Measurements from ENCODE around the gene PIP5K1C. TPM values are rescaled to one million over a fixed set of nuclear protein-coding genes. Genes with fewer than 3 reads are reported as not detected.

PIP5K1C gene
- total RNA-seq, 1 experiment from 2014 or later, result 24.5 TPM

DNA sequence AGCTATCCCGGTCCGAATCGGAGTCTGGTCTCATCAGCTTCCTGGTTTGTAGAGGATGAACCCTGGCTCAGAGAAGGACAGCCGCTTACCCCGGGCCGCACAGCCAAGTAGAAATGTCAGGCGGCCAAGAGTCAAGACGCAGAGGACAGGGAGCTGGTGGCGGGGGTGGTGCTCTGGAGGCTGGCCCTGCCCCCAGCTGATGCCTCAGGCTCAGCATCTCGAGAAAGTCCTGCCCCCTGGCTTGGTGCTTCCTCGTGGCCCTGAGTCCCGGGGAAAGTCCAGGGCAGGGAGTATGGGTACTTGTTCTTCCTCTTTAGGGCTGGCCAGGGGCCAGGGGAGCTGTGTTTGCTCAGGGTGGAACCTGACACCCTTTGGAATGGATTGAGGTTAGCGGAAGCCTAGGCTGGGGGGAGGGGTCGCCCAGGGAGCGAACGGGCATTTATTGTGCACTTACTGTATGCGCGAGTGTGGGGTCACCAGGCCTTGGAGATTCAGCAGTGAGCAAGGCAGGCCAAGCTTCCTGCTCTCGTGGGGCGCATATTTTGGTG is 10.1 kb upstream of the PIP5K1C start:
- peak overlapping the region; percentile 33 for H3K4me3 Mint-ChIP-seq (ENCODE audit: unreplicated experiment)

DNA sequence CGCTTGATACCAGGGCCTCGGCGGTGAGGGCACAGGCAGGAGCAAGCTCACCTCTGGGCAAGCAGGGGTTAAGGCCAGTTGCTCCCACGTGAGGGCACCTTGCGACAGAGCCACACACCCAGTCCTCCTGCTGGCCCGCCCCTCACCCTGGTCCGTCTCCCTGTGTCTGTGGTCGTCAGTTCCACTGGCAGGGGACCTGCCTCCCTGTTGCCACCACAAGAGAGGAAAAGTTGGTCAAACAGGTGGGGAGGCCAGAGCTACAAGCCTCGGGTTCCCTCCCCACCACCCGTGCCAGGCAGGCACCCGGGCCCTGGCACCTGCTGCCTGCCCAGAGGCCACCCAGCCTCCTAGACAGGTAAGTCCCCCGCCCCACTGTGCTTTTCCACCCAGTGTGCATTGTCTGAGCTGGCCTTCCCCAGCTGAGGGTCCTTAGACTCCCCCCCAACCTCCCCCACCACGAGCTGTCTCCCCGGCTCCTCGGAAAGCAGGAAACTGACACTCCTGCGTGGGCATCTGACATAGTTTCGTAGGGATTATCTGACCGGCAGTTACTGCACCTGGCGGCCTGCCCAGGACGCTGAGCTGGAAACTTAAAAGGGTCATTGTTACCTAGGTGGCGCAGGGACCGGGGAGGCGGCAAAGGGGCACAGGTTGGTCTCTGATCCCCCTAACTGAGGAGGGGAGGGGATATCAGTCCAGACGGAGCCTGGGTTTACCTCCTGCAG is 8.1 kb upstream of the PIP5K1C start, which contains the start of gene TJP3:
Gene TJP3, plus strand, starts transcription at position 178 of the 725 bp plus-strand sequence. CDS start 20,049 bp downstream, outside the sequence.
- intact Hi-C loops (cut with micrococcal nuclease; ENCODE audit: unreplicated experiment), result loop anchor here (1.0 to 5.0 kb wide), 2 partner anchors 12 to 41 kb away; no protein-coding TSS in a partner anchor
- no peaks in the 10 kb centered on the region for H3K27me3 Mint-ChIP-seq (ENCODE audit: insufficient read depth, unreplicated experiment)
- H3K36me3 Mint-ChIP-seq (ENCODE audit: insufficient read depth, unreplicated experiment), result peaks cover 7% of the 10 kb centered on the region

More for the DNA sequence above, 10.1 kb upstream of the PIP5K1C start:
- no peaks in the 10 kb centered on the region for H3K27me3 ChIP-seq (replicated peaks; ENCODE audit: control insufficient read depth, insufficient read depth, low read length)
- DNase-seq, result peak; percentile 77 to 91
- H3K4me3 ChIP-seq (ENCODE audit: low read depth, low read length), result no peak overlapping the region
- peaks cover 7% of the 10 kb centered on the region for H3K36me3 Mint-ChIP-seq (ENCODE audit: insufficient read depth, unreplicated experiment)
- H3K9me3 Mint-ChIP-seq (ENCODE audit: unreplicated experiment), result no peaks in the 10 kb centered on the region
- peak overlapping the region; percentile 83 for H3K27ac Mint-ChIP-seq (ENCODE audit: unreplicated experiment)
- ChIA-PET CTCF (interaction anchor here (1.1 to 1.4 kb wide), 2 partner anchors 10 to 11 kb away, joined by 4 read pairs; no protein-coding TSS in a partner anchor), POLR2A (interaction anchor here (1.2 kb wide), 1 partner anchor 11 kb away, joined by 13 read pairs; no protein-coding TSS in a partner anchor)
- intact Hi-C loops (cut with micrococcal nuclease; ENCODE audit: unreplicated experiment), result no loop called here
- no peaks in the 10 kb centered on the region for H3K9me3 ChIP-seq
- BruUV-seq (replicated peaks), result no TSS peak
- no peaks in the 10 kb centered on the region for H3K36me3 ChIP-seq (ENCODE audit: control insufficient read depth, insufficient read depth, low read length)
- no peaks in the 10 kb centered on the region for H3K27me3 Mint-ChIP-seq (ENCODE audit: insufficient read depth, unreplicated experiment)
- H3K4me1 Mint-ChIP-seq (ENCODE audit: low read depth, unreplicated experiment), result peaks cover 15% of the 10 kb centered on the region
- TF ChIP-seq, protein P1, sequence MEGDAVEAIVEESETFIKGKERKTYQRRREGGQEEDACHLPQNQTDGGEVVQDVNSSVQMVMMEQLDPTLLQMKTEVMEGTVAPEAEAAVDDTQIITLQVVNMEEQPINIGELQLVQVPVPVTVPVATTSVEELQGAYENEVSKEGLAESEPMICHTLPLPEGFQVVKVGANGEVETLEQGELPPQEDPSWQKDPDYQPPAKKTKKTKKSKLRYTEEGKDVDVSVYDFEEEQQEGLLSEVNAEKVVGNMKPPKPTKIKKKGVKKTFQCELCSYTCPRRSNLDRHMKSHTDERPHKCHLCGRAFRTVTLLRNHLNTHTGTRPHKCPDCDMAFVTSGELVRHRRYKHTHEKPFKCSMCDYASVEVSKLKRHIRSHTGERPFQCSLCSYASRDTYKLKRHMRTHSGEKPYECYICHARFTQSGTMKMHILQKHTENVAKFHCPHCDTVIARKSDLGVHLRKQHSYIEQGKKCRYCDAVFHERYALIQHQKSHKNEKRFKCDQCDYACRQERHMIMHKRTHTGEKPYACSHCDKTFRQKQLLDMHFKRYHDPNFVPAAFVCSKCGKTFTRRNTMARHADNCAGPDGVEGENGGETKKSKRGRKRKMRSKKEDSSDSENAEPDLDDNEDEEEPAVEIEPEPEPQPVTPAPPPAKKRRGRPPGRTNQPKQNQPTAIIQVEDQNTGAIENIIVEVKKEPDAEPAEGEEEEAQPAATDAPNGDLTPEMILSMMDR (IDR thresholded peaks at IDR 0.05; ENCODE audit: insufficient read depth in 1 of 2, low read depth in 1 of 2, low read length in 1 of 2, severe bottlenecking in 1 of 2, unreplicated experiment in 1 of 2), result no peak
- peaks cover 34% of the 10 kb centered on the region for H3K4me1 ChIP-seq

DNA sequence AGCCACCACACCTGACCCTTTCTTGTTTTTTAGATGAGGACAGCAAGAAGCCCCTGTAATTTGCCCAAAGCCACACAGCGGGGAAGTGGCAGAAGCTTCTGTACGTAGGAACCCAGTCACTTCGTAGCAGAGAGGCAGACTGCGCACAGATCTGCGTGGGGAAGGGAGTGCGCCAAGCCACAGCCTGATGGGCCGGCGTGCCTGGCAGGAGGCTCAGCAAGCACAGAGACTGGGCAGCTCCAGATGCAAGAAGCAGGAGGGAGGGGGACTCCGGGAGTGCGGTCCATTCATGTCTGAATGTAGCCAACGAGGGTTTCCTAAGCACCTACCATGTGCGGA is 7.6 kb upstream of the PIP5K1C start:
- intact Hi-C loops (cut with micrococcal nuclease; ENCODE audit: unreplicated experiment), result loop anchor here (1.0 to 5.0 kb wide), 2 partner anchors 12 to 41 kb away; no protein-coding TSS in a partner anchor
- peak overlapping the region; percentile 19 for H3K27ac Mint-ChIP-seq (ENCODE audit: unreplicated experiment)
- peaks cover 7% of the 10 kb centered on the region for H3K36me3 Mint-ChIP-seq (ENCODE audit: insufficient read depth, unreplicated experiment)
- Histone ChIP-seq H3K4me1 (peaks cover 29% of the 10 kb centered on the region), H3K36me3 (ENCODE audit: control insufficient read depth, insufficient read depth, low read length) (no peaks in the 10 kb centered on the region), H3K4me3 (ENCODE audit: low read depth, low read length) (peak overlapping the region; percentile 46), H3K27me3 (replicated peaks; ENCODE audit: control insufficient read depth, insufficient read depth, low read length) (no peaks in the 10 kb centered on the region), H3K9me3 (no peaks in the 10 kb centered on the region)
- H3K4me3 Mint-ChIP-seq (ENCODE audit: unreplicated experiment), result peak overlapping the region; percentile 68
- ChIA-PET CTCF (interaction anchor here (0.6 to 1.2 kb wide), 2 partner anchors 10 to 14 kb away, joined by 3 to 4 read pairs; no protein-coding TSS in a partner anchor), POLR2A (interaction anchor here (1.0 kb wide), 1 partner anchor 55 kb away, joined by 3 read pairs; no protein-coding TSS in a partner anchor)
- H3K9me3 Mint-ChIP-seq (ENCODE audit: unreplicated experiment), result no peaks in the 10 kb centered on the region
- H3K27me3 Mint-ChIP-seq (ENCODE audit: insufficient read depth, unreplicated experiment), result no peaks in the 10 kb centered on the region
- TF ChIP-seq, protein P1 (IDR thresholded peaks at IDR 0.05; ENCODE audit: insufficient read depth in 1 of 2, low read depth in 1 of 2, low read length in 1 of 2, severe bottlenecking in 1 of 2, unreplicated experiment in 1 of 2), result no peak
- DNase-seq, result no peak
- peaks cover 8% of the 10 kb centered on the region for H3K4me1 Mint-ChIP-seq (ENCODE audit: low read depth, unreplicated experiment)
- no TSS peak for BruUV-seq (replicated peaks)

More for the DNA sequence above, 8.1 kb upstream of the PIP5K1C start, which contains the start of gene TJP3:
- TSS peak; percentile 43 for BruUV-seq (replicated peaks)
- H3K9me3 ChIP-seq, result no peaks in the 10 kb centered on the region
- ChIA-PET CTCF (interaction anchor here (0.6 to 1.2 kb wide), 4 partner anchors 10 to 279 kb away, joined by 3 to 4 read pairs (median 4); no protein-coding TSS in a partner anchor), POLR2A (interaction anchor here (0.7 to 1.0 kb wide), 2 partner anchors 55 to 1556 kb away, joined by 3 to 8 read pairs; no protein-coding TSS in a partner anchor)
- H3K36me3 ChIP-seq (ENCODE audit: control insufficient read depth, insufficient read depth, low read length), result no peaks in the 10 kb centered on the region
- H3K4me3 ChIP-seq (ENCODE audit: low read depth, low read length), result peak within 1 kb of the TSS; percentile 46
- peak; percentile 75 to 79 for DNase-seq
- H3K4me1 ChIP-seq, result peaks cover 34% of the 10 kb centered on the region
- TF ChIP-seq, protein P1 (IDR thresholded peaks at IDR 0.05; ENCODE audit: insufficient read depth in 1 of 2, low read depth in 1 of 2, low read length in 1 of 2, severe bottlenecking in 1 of 2, unreplicated experiment in 1 of 2), result no peak
- Mint-ChIP-seq H3K27ac (ENCODE audit: unreplicated experiment) (peak within 1 kb of the TSS; percentile 19), H3K9me3 (ENCODE audit: unreplicated experiment) (no peaks in the 10 kb centered on the region), H3K4me3 (ENCODE audit: unreplicated experiment) (peak within 1 kb of the TSS; percentile 68), H3K4me1 (ENCODE audit: low read depth, unreplicated experiment) (peaks cover 13% of the 10 kb centered on the region)
- no peaks in the 10 kb centered on the region for H3K27me3 ChIP-seq (replicated peaks; ENCODE audit: control insufficient read depth, insufficient read depth, low read length)
